Smooth muscle cell (in vitro differentiated cells): Measurements from ENCODE around the gene ITSN1. TPM values are rescaled to one million over a fixed set of nuclear protein-coding genes. Genes with fewer than 3 reads are reported as not detected.

ENCODE experiments used
- DNase-seq: peaks from one replicate; lab custom pipeline; 2025; ENCODE audit not compliant: unreplicated experiment; lab: John Stamatoyannopoulos, UW
- H2AFZ ChIP-seq: fragments of 200-600 bp; sonication (generic); 2 replicates; pipeline ENCODE4 v1.6.0; 2016; ENCODE audit warnings: antibody characterized with exemption, low read depth, mild to moderate bottlenecking
- H3F3A ChIP-seq: fragments of 200-600 bp; sonication (generic); 2 replicates; pipeline ENCODE4 v1.6.0; 2017; ENCODE audit warnings: antibody characterized with exemption, low read depth
- H3K27ac ChIP-seq: fragments of 200-600 bp; sonication (generic); 2 replicates; pipeline ENCODE4 v1.5.1; 2016; ENCODE audit warnings: low read depth, mild to moderate bottlenecking
- H3K27me3 ChIP-seq: fragments of 200-600 bp; sonication (generic); 2 replicates; pipeline ENCODE4 v1.6.1; 2016; ENCODE audit warnings: low read depth, mild to moderate bottlenecking
- H3K36me3 ChIP-seq: fragments of 200-600 bp; sonication (generic); 2 replicates; pipeline ENCODE4 v1.5.1; 2016; ENCODE audit warnings: low read depth
- H3K4me1 ChIP-seq: fragments of 200-600 bp; sonication (generic); 2 replicates; pipeline ENCODE4 v1.5.1; 2016; ENCODE audit warnings: low read depth
- H3K4me2 ChIP-seq: fragments of 200-600 bp; sonication (generic); 2 replicates; pipeline ENCODE4 v1.6.0; 2016; ENCODE audit warnings: mild to moderate bottlenecking
- H3K4me3 ChIP-seq: fragments of 200-600 bp; sonication (generic); 2 replicates; pipeline ENCODE4 v1.5.1; 2016; ENCODE audit warnings: mild to moderate bottlenecking
- H3K79me2 ChIP-seq: fragments of 200-600 bp; sonication (generic); 2 replicates; pipeline ENCODE4 v1.6.0; 2016; ENCODE audit warnings: low read depth, mild to moderate bottlenecking
- H3K9ac ChIP-seq: fragments of 200-600 bp; sonication (generic); 2 replicates; pipeline ENCODE4 v1.6.0; 2016; ENCODE audit warnings: low read depth
- H3K9me3 ChIP-seq: fragments of 200-600 bp; sonication (generic); replicated peaks from 2 replicates; pipeline ENCODE4 v1.5.1; 2016; ENCODE audit warnings: low read depth
- H4K20me1 ChIP-seq: fragments of 200-600 bp; sonication (generic); 2 replicates; pipeline ENCODE4 v1.6.0; 2016; ENCODE audit warnings: low read depth
- CTCF ChIP-seq: fragments of 200-600 bp; sonication (generic); IDR thresholded peaks from 2 replicates; pipeline ENCODE4 v1.5.1; 2017; ENCODE audit warnings: borderline replicate concordance, mild to moderate bottlenecking, antibody characterized with exemption; ENCODE audit not compliant: insufficient read depth, poor library complexity, severe bottlenecking
- WGBS: methylation state at CpG from one replicate; pipeline ENCODE4 v1.1.7; 2016; ENCODE audit warnings: low lambda C conversion rate; 5-methylcytosine and 5-hydroxymethylcytosine counted together
- polyA plus RNA-seq: library from polyadenylated mRNA; unstranded; fragments of >200 nt; fragmentation: Nextera tagmentation; extraction: Ambion mirVana; gene quantifications from 2 replicates; pipeline ENCODE4 v1.2.1, GENCODE V29; 2016
- total RNA-seq: library from RNA; depleted of rRNA; stranded (reverse); fragments of >200 nt; gene quantifications from 2 replicates; pipeline ENCODE4 v1.2.3, GENCODE V29; 2014

ITSN1 gene
- total and polyA plus RNA-seq, 2 experiments from 2014 or later = 36.4 to 76.5 TPM

GRCh38 chr21:33948096-33948950 lies 306.0 kb downstream of the ITSN1 start:
- WGBS = 34% methylated on average over 17 of the region's 17 CpGs
- H3K36me3 ChIP-seq = no peaks in the 10 kb centered on the region
- peak overlapping the region; percentile 82 for H3K4me2 ChIP-seq
- no peaks in the 10 kb centered on the region for H3K27me3 ChIP-seq
- peak; percentile 25 for DNase-seq
- no peaks in the 10 kb centered on the region for H3K79me2 ChIP-seq
- H3K27ac ChIP-seq = peak overlapping the region; percentile 91
- H2AFZ ChIP-seq = no peak overlapping the region
- H4K20me1 ChIP-seq = no peaks in the 10 kb centered on the region
- TF ChIP-seq CTCF = no peak
- H3K9me3 ChIP-seq = no peaks in the 10 kb centered on the region
- H3F3A ChIP-seq = peaks cover 16% of the 10 kb centered on the region
- peak overlapping the region; percentile 57 for H3K9ac ChIP-seq
- peak overlapping the region; percentile 40 for H3K4me3 ChIP-seq
- H3K4me1 ChIP-seq = peaks cover 21% of the 10 kb centered on the region

GRCh38 chr21:33948951-33949444 lies 306.7 kb downstream of the ITSN1 start:
- H3K4me2 ChIP-seq = no peak overlapping the region
- WGBS = 95% methylated on average over 9 of the region's 9 CpGs
- peak overlapping the region; percentile 91 for H3K27ac ChIP-seq
- DNase-seq = no peak
- H3K4me3 ChIP-seq = no peak overlapping the region
- H4K20me1 ChIP-seq = no peaks in the 10 kb centered on the region
- peak overlapping the region; percentile 57 for H3K9ac ChIP-seq
- H3F3A ChIP-seq = peaks cover 16% of the 10 kb centered on the region
- H3K36me3 ChIP-seq = no peaks in the 10 kb centered on the region
- H3K4me1 ChIP-seq = peaks cover 21% of the 10 kb centered on the region
- H2AFZ ChIP-seq = no peak overlapping the region
- no peaks in the 10 kb centered on the region for H3K27me3 ChIP-seq
- no peaks in the 10 kb centered on the region for H3K79me2 ChIP-seq
- no peaks in the 10 kb centered on the region for H3K9me3 ChIP-seq
- no peak for TF ChIP-seq CTCF

Other genes with a start within 250 kb of the ITSN1 start
- 117 and 134 TPM in 2 replicates for gene IFNGR2, start 239.1 kb upstream of the ITSN1 start, total RNA-seq
- gene IFNGR2, start 239.1 kb upstream of the ITSN1 start, polyA plus RNA-seq = 127 and 132 TPM in 2 replicates
- 31.4 and 51.0 TPM in 2 replicates for gene TMEM50B, start 162.5 kb upstream of the ITSN1 start, total RNA-seq
- 29.9 and 42.9 TPM in 2 replicates for gene TMEM50B, start 162.5 kb upstream of the ITSN1 start, polyA plus RNA-seq
- 0.85 and 3.7 TPM in 2 replicates for gene DNAJC28, start 150.8 kb upstream of the ITSN1 start, total RNA-seq
- 0.69 and 1.3 TPM in 2 replicates for gene DNAJC28, start 150.8 kb upstream of the ITSN1 start, polyA plus RNA-seq
- 38.3 and 62.1 TPM in 2 replicates for gene GART, start 100.4 kb upstream of the ITSN1 start, total RNA-seq
- gene GART, start 100.4 kb upstream of the ITSN1 start, polyA plus RNA-seq = 29.0 and 31.5 TPM in 2 replicates
- 164 and 304 TPM in 2 replicates for gene SON, start 99.5 kb upstream of the ITSN1 start, total RNA-seq
- gene SON, start 99.5 kb upstream of the ITSN1 start, polyA plus RNA-seq = 286 and 404 TPM in 2 replicates
- gene DONSON, start 53.8 kb upstream of the ITSN1 start, total RNA-seq = 39.9 and 41.7 TPM in 2 replicates
- gene DONSON, start 53.8 kb upstream of the ITSN1 start, polyA plus RNA-seq = 38.0 and 41.0 TPM in 2 replicates
- 36.7 and 48.3 TPM in 2 replicates for gene CRYZL1, start 760 bp upstream of the ITSN1 start, total RNA-seq
- 37.7 and 39.9 TPM in 2 replicates for gene CRYZL1, start 760 bp upstream of the ITSN1 start, polyA plus RNA-seq